Skin of body (tissue), 1 donor: ENCODE data around the gene SLC35B4. TPM values are rescaled to one million over a fixed set of nuclear protein-coding genes. Genes with fewer than 3 reads are reported as not detected.

Experiments used
- total RNA-seq: library from RNA; depleted of rRNA; stranded (reverse); fragments of >200 nt; gene quantifications from one replicate; pipeline ENCODE4 v1.2.3, GENCODE V29; 2014

Gene SLC35B4
- total RNA-seq, 1 donor from 2014 or later = 5.7 TPM

Other genes with a start within 250 kb of the SLC35B4 start
- gene LRGUK, start 189.6 kb downstream of the SLC35B4 start, total RNA-seq = 1.4 TPM
- 25.1 TPM for gene AKR1B1, start 142.2 kb upstream of the SLC35B4 start, total RNA-seq
- 8.6 TPM for gene AKR1B10, start 210.6 kb upstream of the SLC35B4 start, total RNA-seq
- gene AKR1B15, start 232.2 kb upstream of the SLC35B4 start, total RNA-seq = not detected